DOHH2 (cell line): Measurements from ENCODE around the gene PIK3R2.

Experiments
- H3F3A ChIP-seq: fragments of 200-600 bp; sonication (generic), shearing (Covaris generic); 2 replicates; pipeline ENCODE4 v1.6.0; 2016; ENCODE audit warnings: antibody characterized with exemption, mild to moderate bottlenecking; ENCODE audit not compliant: control insufficient read depth, insufficient read depth
- H3K27ac ChIP-seq: fragments of 200-600 bp; sonication (generic); 2 replicates; pipeline ENCODE4 v1.5.1; 2014; ENCODE audit warnings: low read depth, mild to moderate bottlenecking, low read length, moderate library complexity
- H3K27me3 ChIP-seq: fragments of 200-600 bp; sonication (generic); 2 replicates; pipeline ENCODE4 v1.6.1; 2014; ENCODE audit warnings: mild to moderate bottlenecking, low read length, mixed read lengths; ENCODE audit not compliant: control insufficient read depth
- H3K36me3 ChIP-seq: fragments of 200-600 bp; sonication (generic); 2 replicates; pipeline ENCODE4 v1.6.1; 2014; ENCODE audit warnings: mild to moderate bottlenecking, low read length, moderate library complexity, mixed read lengths; ENCODE audit not compliant: control insufficient read depth
- H3K4me1 ChIP-seq: fragments of 200-600 bp; sonication (generic); 2 replicates; pipeline ENCODE4 v1.6.1; 2014; ENCODE audit warnings: mild to moderate bottlenecking, low read length, mixed read lengths; ENCODE audit not compliant: control insufficient read depth
- H3K4me2 ChIP-seq: fragments of 200-600 bp; sonication (generic); 2 replicates; pipeline ENCODE4 v1.6.0; 2014; ENCODE audit warnings: mild to moderate bottlenecking, low read length, moderate library complexity
- H3K4me3 ChIP-seq: fragments of 200-600 bp; sonication (generic); 2 replicates; pipeline ENCODE4 v1.5.1; 2014; ENCODE audit warnings: mild to moderate bottlenecking, low read length, mixed read lengths
- H3K79me2 ChIP-seq: fragments of 200-600 bp; sonication (generic); 2 replicates; pipeline ENCODE4 v1.6.1; 2014; ENCODE audit warnings: mild to moderate bottlenecking, low read length, mixed read lengths; ENCODE audit not compliant: control insufficient read depth
- H3K9me2 ChIP-seq: fragments of 200-600 bp; sonication (generic); replicated peaks from 2 replicates; pipeline ENCODE4 v1.6.1; 2014; ENCODE audit warnings: mild to moderate bottlenecking, low read length, mixed read lengths; ENCODE audit not compliant: control insufficient read depth
- H3K9me3 ChIP-seq: fragments of 200-600 bp; sonication (generic); 2 replicates; pipeline ENCODE4 v1.6.1; 2014; ENCODE audit warnings: antibody characterized with exemption, low read length, mixed read lengths; ENCODE audit not compliant: control insufficient read depth, insufficient read depth
- H4K20me1 ChIP-seq: fragments of 200-600 bp; sonication (generic); 2 replicates; pipeline ENCODE4 v1.6.0; 2014; ENCODE audit warnings: low read depth, mild to moderate bottlenecking, antibody characterized with exemption, low read length, moderate library complexity; ENCODE audit not compliant: control insufficient read depth, insufficient read depth
- CTCF ChIP-seq: fragments of 200-600 bp; sonication (generic); IDR thresholded peaks from one replicate; pipeline ENCODE4 v1.5.1; 2014; ENCODE audit warnings: antibody characterized with exemption, mild to moderate bottlenecking, low read depth, low read length; ENCODE audit not compliant: poor library complexity, severe bottlenecking
- EZH2phosphoT487 ChIP-seq: fragments of 200-600 bp; sonication (generic); IDR thresholded peaks from 2 replicates; pipeline ENCODE4 v1.6.1; 2017; ENCODE audit warnings: borderline replicate concordance, mild to moderate bottlenecking, antibody characterized with exemption, low read length, moderate library complexity, mixed read lengths

Gene PIK3R2

GRCh38 chr19:18193388-18194180 is 40.6 kb downstream of the PIK3R2 start:
- H3F3A ChIP-seq = peaks cover 36% of the 10 kb centered on the region
- no peaks in the 10 kb centered on the region for H3K9me2 ChIP-seq
- TF ChIP-seq CTCF (peak; percentile 35), EZH2phosphoT487 (no peak)
- peaks cover 49% of the 10 kb centered on the region for H3K4me1 ChIP-seq
- H3K27ac ChIP-seq = peak overlapping the region; percentile 53
- H3K9me3 ChIP-seq = no peaks in the 10 kb centered on the region
- H3K4me2 ChIP-seq = peak overlapping the region; percentile 91
- no peaks in the 10 kb centered on the region for H3K27me3 ChIP-seq
- H3K79me2 ChIP-seq = peaks cover 15% of the 10 kb centered on the region
- no peaks in the 10 kb centered on the region; the same call in 1 of the 2 replicates for H4K20me1 ChIP-seq
- H3K36me3 ChIP-seq = peaks cover 28% of the 10 kb centered on the region
- H3K4me3 ChIP-seq = peak overlapping the region; percentile 94

DNA sequence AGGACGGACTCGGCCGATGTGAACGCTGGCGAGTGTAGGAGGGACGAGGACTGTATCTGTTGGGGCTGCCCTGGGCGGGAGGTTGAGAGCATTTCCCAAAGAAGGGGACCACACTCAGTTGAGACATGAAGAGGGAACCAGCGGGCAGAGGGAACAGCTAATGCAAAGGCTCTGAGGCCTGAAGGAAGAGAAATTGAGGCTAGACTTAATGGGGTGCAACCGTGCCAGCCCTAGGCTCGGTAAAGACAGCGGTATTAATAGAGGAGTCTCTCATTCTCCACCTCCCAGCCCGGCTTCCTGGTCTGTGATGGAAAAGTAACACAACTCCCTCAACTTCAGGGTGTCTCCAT is 41.2 kb downstream of the PIK3R2 start:
- H3K27ac ChIP-seq = peak overlapping the region; percentile 53; the same call in 1 of the 2 replicates
- peaks cover 30% of the 10 kb centered on the region for H3F3A ChIP-seq
- peaks cover 44% of the 10 kb centered on the region for H3K4me1 ChIP-seq
- no peaks in the 10 kb centered on the region for H3K9me3 ChIP-seq
- peak overlapping the region; percentile 91 for H3K4me2 ChIP-seq
- TF ChIP-seq EZH2phosphoT487 (no peak), CTCF (no peak)
- H3K79me2 ChIP-seq = peaks cover 15% of the 10 kb centered on the region
- H3K9me2 ChIP-seq = no peaks in the 10 kb centered on the region
- H3K27me3 ChIP-seq = no peaks in the 10 kb centered on the region
- H3K4me3 ChIP-seq = peak overlapping the region; percentile 94
- H3K36me3 ChIP-seq = peaks cover 33% of the 10 kb centered on the region
- no peaks in the 10 kb centered on the region; the same call in 1 of the 2 replicates for H4K20me1 ChIP-seq

GRCh38 chr19:18194554-18195238 is 41.7 kb downstream of the PIK3R2 start:
- Histone ChIP-seq H3K4me2 (peak overlapping the region; percentile 91), H3K4me3 (peak overlapping the region; percentile 94), H3K27ac (peak overlapping the region; percentile 53; the same call in 1 of the 2 replicates), H3K36me3 (peaks cover 37% of the 10 kb centered on the region), H3F3A (peaks cover 30% of the 10 kb centered on the region), H3K9me2 (no peaks in the 10 kb centered on the region), H3K27me3 (no peaks in the 10 kb centered on the region), H3K4me1 (peaks cover 43% of the 10 kb centered on the region), H3K9me3 (no peaks in the 10 kb centered on the region), H4K20me1 (no peaks in the 10 kb centered on the region; the same call in 1 of the 2 replicates), H3K79me2 (peaks cover 15% of the 10 kb centered on the region)
- TF ChIP-seq EZH2phosphoT487 = no peak
- no peak for TF ChIP-seq CTCF
